LNCaP clone FGC (cell line): Measurements from ENCODE around the gene FOXP1.

Experiments
- DNase-seq: peaks from one replicate; pipeline ENCODE4 v3.0.0-alpha.2; 2011; ENCODE audit warnings: low read depth
- H3K4me3 ChIP-seq: 2 replicates; pipeline ENCODE4 v1.5.1; 2011; ENCODE audit warnings: mild to moderate bottlenecking, low read depth, low read length, control low read depth
- TF ChIP-seq, protein P1 (sequence below): IDR thresholded peaks from 2 replicates; pipeline ENCODE4 v1.5.1; 2012; ENCODE audit warnings: mild to moderate bottlenecking; ENCODE audit not compliant: control insufficient read depth, insufficient read depth; ENCODE audit errors: extremely low read depth

FOXP1 gene

DNA sequence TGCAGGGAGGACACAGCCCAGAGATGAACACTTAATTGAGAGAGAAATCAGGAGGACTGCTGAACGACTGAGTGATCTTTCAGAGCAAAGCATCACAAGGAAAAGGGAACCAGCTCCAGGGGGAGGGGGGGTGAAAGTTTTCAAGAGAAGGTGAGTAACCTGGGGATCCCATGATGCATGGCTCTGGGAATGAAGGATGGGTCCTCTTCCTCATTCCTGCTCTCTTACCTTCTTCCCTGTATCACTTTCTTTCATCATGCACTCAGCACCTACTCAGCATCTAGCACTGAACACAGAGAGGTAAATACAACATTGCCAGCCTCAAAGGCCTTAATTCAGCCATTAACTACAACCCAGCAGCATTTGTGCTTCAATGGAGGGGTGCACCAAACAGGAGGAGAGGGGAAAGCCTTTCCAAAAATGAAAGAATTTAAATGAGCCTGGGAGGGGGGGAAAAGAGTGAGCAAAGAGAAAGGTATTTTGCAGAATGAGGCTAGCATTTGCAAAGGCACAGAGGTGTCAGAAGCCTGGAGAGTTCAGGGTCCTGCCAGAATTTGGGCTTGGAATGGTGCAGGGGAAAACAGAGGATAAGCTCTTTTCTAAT, 427.4 kb downstream of the FOXP1 start:
- TF ChIP-seq, protein P1, sequence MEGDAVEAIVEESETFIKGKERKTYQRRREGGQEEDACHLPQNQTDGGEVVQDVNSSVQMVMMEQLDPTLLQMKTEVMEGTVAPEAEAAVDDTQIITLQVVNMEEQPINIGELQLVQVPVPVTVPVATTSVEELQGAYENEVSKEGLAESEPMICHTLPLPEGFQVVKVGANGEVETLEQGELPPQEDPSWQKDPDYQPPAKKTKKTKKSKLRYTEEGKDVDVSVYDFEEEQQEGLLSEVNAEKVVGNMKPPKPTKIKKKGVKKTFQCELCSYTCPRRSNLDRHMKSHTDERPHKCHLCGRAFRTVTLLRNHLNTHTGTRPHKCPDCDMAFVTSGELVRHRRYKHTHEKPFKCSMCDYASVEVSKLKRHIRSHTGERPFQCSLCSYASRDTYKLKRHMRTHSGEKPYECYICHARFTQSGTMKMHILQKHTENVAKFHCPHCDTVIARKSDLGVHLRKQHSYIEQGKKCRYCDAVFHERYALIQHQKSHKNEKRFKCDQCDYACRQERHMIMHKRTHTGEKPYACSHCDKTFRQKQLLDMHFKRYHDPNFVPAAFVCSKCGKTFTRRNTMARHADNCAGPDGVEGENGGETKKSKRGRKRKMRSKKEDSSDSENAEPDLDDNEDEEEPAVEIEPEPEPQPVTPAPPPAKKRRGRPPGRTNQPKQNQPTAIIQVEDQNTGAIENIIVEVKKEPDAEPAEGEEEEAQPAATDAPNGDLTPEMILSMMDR = no peak
- no peak for DNase-seq
- no peak overlapping the region for H3K4me3 ChIP-seq

DNA sequence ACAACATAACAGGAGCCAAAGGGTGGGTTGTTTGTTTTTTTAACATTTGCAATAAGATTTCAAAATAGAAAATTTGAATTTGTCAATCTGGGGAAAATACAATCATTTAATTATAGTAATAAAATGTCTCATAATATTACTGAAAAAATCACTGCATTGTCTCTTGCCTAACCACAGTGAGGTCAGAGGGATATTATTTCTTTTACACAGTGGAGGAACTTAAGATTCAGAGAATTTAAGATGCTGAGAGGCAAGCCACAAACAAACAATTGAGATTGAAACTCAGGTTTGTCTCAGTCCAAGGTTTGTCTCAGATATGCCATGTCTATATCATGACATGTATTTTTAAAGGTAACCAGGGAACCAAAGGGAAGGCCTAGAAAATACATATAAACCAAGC, 428.7 kb downstream of the FOXP1 start:
- H3K4me3 ChIP-seq = no peak overlapping the region
- no peak for DNase-seq
- TF ChIP-seq, protein P1 = no peak

DNA sequence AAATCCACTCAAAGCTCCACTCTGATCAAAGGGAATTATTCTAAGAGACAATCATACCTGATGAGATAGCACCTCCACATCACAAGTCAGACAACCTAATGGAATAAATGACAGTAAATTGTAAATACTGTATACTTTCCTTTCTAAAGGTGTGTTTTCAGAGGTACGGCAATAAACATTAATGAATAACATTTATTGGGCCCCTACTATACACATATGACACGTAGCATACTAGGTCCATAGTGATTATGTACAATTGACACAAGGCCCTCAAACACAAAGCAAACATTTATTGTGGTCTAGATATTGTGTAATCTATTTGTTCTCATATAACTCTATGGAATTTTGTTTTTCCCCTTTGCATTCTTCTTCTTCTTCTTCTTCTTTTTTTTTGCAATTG, 429.8 kb downstream of the FOXP1 start:
- no peak overlapping the region for H3K4me3 ChIP-seq
- TF ChIP-seq, protein P1 = no peak
- DNase-seq = no peak

DNA sequence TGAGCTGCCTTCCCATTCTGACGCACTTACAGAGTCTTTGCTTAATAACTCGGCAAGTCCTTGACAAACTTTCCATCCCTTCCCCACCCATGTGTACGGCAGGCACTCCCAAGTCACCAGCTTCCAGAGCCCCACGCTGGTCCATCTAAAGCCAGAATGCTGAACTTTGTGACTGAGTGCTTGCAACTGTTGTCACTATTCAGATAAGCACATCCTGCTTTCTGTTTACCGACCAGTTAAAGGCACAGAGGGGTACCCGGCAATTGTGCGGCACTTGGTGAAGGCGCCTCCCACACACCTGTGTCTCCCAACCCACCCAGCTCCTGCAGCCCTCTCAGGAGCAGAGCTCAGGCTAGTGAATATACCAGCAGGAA, 430.6 kb downstream of the FOXP1 start:
- TF ChIP-seq, protein P1 = no peak
- no peak for DNase-seq
- H3K4me3 ChIP-seq = no peak overlapping the region

DNA sequence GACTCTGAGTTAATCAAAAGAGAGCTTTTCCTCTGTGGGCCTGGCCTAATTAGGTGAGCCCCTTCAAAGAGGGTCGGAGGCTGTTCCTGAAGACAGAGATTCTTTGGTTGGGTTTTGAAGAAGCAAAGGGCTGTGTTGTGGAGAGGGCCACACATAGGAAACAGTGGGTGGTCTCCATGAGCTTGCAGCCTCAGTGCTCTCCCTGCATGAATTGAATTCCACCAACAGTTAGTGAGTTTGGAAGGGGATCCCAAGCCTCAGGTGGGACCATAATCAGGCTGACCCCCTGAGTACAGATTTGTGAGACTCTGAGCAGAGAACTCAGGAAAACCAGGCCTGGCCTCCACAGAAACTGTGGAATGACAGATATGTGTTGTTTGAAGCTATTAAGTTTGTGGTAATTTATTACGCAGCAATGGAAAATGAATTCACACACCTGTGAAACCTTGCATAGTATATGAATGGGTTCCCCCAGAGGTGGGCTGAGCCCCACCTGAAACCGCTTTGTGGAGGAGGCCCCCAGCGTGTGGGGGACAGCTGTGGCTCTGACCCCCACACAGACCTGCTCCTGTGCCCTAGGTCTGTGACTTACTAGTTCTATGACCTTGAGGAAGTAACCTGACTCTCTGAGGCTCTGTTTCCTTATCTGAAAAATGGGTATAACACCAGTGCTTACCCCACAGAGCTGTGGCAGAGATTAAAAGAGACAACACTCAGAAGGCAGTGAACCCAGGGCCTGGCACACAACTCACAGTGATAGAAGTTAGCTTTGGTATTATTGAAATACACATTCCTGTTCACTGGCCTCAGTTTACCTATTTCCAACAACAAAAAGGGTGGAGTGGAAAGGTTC, 431.3 kb downstream of the FOXP1 start:
- TF ChIP-seq, protein P1 = no peak
- no peak for DNase-seq

DNA sequence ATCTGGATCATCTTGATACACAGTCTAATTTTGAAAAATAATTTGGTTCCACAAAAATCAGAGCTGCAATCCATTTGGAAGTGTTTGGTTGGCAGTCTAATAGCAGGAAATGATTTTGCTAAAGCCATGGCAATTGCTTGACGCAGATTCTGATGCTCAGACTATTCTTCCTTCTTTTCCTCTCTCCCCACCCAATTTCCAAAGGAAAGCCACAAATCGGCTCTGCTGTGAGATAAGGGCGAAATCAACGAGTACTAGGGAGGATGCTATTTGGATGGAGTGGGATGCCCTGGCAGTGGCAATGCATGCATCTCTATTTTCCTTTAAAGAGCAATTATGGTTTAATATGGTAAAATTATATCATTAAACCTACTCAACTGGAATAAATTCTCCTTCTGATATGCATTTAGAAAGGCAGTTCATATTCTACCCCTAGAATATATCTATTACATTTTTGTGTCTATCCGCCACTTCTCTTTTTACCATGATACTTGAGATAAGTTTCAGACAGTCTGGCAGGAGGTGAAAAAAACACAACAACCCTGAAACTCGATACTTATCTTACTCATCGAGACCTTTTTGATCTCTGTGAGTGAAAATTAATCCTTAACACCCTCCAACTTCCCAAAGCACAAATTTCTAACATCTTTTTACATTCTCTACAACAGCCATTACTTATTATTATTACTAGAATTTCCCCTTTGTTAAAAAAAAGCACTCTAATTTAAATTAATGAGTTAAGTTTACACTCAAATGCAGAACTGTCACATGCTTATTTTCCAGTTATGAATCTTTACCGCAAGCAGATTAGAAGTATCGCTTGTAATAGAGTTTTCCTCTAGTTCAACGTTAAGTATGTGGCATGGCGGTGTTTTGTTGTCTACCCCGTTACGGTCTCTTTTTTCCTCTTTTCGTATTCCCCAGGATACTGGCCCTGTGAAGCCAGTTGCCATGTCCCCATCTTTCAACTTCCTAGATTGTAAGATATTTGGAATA, 433.3 kb downstream of the FOXP1 start:
- TF ChIP-seq, protein P1 = no peak
- no peak overlapping the region for H3K4me3 ChIP-seq
- DNase-seq = no peak

More for the DNA sequence above, 431.3 kb downstream of the FOXP1 start:
- H3K4me3 ChIP-seq = no peak overlapping the region
